GM12801 (cell line): ENCODE data around the gene GSG1L2.

Experiments used
- CTCF ChIP-seq: IDR thresholded peaks from one replicate; pipeline ENCODE4 v1.5.1; 2011; ENCODE audit warnings: control low read depth; ENCODE audit not compliant: insufficient read length; ENCODE audit errors: extremely low read depth

Gene GSG1L2

DNA sequence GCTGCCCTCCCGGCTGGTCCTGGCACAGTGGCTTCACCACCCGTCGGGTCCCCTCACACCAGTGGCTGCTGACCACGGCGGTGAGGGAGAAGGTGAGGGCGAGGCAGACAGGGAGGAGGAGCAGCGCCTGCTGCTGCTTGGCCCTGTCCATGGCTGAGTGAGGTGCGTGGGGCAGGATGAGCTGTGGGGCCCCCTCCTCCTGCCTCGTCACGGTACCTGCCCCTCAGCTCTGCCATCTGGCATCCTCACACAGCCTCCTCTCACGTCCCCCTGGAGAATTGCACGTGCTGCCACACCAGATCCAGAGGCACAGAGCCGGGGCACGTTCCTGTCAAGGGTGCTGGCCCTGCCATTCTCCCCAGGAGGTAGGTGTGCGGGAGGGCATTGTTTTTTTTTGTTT lies at the start of gene GSG1L2:
Gene GSG1L2 (minus strand): TSS at position 159 of the 400 bp plus-strand sequence. CDS start 8 bp downstream, at position 151.
- TF ChIP-seq CTCF, result no peak

DNA sequence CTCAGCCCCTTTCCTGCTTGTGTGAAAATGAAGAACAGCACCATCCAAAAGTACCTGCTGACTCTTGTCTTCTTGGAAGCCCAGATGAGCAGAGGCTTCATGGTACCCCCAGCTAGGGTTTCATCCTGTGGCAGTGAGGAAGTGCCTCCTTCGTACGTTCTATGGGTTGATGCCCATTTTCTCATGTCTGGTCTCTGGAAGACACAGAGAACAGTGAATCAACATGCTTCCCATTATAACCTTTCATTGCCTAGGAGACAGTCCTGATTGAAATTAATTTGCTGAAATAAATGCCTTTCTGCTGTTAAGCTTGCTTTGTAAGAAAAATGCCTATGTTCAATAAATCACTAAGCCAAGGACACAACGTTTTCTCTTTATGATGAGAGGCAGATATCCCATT lies 46.7 kb upstream of the GSG1L2 start:
- no peak for TF ChIP-seq CTCF

- TF ChIP-seq CTCF, result no peak
These were observed 43.7 kb upstream of the GSG1L2 start for GRCh38 chr17:9865586-9865985.

- no peak for TF ChIP-seq CTCF
These were observed 41.1 kb upstream of the GSG1L2 start for GRCh38 chr17:9862949-9863348.

DNA sequence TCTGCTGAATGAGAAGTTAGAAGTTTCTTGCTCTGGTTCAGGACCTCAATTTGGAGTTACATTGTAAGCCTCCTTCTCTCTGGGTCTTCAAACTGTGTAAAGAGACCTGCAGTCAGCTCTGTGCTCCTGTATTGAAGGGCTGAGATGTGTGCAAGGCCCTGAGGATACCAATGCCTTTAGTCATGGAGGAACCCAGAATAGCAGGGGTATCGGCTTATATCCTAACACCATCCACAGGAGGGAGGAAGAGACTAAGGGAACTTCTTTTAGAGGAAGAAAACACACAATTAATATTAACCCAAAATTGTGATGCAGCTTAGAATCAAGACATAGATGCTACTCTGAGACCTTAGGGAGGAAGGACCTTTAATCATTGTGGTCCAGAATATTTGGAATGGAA lies 40.3 kb upstream of the GSG1L2 start:
- TF ChIP-seq CTCF, result no peak

DNA sequence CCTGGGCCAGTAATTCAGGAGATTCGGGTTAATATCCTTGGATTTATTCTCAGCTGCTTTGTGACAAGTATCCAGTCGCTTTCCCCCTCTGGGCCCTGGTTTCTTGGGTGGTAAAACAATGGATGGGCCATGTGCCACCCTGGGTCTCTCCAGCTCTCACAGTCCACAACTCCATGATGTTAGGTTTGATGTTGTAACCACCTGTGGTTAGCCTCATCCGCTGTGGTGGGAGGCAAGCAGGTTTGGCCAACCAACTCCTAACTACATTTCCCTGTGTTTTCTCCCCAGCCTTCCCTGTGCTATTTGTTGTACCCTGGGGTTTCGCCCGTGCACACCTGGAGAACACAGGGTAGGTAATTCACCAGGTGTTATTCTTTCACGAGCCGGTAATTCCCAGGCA lies 39.0 kb upstream of the GSG1L2 start:
- no peak for TF ChIP-seq CTCF

- TF ChIP-seq CTCF, result no peak
These were observed 37.9 kb upstream of the GSG1L2 start for GRCh38 chr17:9859781-9860180.

GRCh38 chr17:9855036-9855435 lies 33.2 kb upstream of the GSG1L2 start:
- no peak for TF ChIP-seq CTCF
